ENCODE results near the gene SELPLG. TPM values are rescaled to one million over a fixed set of nuclear protein-coding genes. Genes with fewer than 3 reads are reported as not detected.

Gene SELPLG
- total RNA-seq, 2 donors from 2014 or later, result 14.3 to 17.3 TPM

DNA sequence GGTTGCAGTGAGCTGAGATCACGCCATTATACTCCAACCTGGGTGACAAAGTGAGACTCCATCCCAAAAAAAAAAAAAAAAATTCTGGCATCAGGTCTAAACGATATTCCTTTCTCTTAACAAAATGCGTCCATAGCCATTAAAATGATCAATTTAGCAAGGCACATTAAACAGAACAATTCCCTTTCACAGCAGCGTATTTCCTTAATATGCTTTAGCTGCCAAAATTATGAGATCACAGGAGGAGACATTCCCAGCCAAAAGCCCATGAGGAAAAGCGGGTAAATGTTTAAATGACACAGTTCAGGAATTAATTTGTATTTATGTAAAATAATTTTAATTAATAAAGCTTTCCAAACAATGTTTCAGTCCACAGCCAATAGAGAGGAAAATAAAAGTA, 43.0 kb upstream of the SELPLG start:
- DNase-seq (ENCODE audit: low spot score) (no peak), ATAC-seq (ENCODE audit: insufficient number of reproducible peaks, low FRiP score, low read depth) (no peak)
- H3K27ac ChIP-seq, result peak overlapping the region; percentile 48 to 53
- H3K36me3 ChIP-seq, result peaks cover 6% of the 10 kb centered on the region
- TF ChIP-seq, protein P1, sequence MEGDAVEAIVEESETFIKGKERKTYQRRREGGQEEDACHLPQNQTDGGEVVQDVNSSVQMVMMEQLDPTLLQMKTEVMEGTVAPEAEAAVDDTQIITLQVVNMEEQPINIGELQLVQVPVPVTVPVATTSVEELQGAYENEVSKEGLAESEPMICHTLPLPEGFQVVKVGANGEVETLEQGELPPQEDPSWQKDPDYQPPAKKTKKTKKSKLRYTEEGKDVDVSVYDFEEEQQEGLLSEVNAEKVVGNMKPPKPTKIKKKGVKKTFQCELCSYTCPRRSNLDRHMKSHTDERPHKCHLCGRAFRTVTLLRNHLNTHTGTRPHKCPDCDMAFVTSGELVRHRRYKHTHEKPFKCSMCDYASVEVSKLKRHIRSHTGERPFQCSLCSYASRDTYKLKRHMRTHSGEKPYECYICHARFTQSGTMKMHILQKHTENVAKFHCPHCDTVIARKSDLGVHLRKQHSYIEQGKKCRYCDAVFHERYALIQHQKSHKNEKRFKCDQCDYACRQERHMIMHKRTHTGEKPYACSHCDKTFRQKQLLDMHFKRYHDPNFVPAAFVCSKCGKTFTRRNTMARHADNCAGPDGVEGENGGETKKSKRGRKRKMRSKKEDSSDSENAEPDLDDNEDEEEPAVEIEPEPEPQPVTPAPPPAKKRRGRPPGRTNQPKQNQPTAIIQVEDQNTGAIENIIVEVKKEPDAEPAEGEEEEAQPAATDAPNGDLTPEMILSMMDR (IDR thresholded peaks at IDR 0.05), result no peak
- no peaks in the 10 kb centered on the region for H3K9me3 ChIP-seq
- peaks cover 6 to 40% of the 10 kb centered on the region in 2 donors for H3K4me1 ChIP-seq (ENCODE audit: control insufficient read depth in 1 of 2, low read depth in 2 of 2)
- no peak overlapping the region for H3K4me3 ChIP-seq
- H3K27me3 ChIP-seq (replicated peaks; ENCODE audit: insufficient read depth), result no peaks in the 10 kb centered on the region

DNA sequence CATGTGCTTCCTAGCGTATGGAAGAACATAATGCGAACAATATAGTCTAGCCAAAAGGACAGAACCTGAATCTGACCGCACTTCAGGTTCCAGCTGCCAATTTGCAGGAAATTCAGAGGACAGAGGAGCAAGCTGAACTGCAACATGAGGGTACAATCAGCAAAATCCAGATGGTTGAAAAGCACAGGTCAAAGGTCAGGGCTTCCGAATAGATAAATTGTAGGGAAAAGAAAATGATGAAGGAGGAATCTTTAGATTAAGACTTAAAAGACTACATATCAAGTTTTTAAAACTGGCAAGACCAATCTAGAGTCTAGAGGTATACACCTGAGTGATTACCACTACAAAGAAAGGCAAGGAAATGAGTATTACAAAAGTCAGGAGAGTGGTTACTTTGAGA, 42.1 kb upstream of the SELPLG start:
- Histone ChIP-seq H3K4me1 (ENCODE audit: control insufficient read depth in 1 of 2, low read depth in 2 of 2) (peaks cover 6 to 32% of the 10 kb centered on the region in 2 donors), H3K9me3 (no peaks in the 10 kb centered on the region), H3K27me3 (replicated peaks; ENCODE audit: insufficient read depth) (no peaks in the 10 kb centered on the region), H3K27ac (peak overlapping the region in 1 of 2 donors; percentile 53), H3K36me3 (peaks cover 6% of the 10 kb centered on the region), H3K4me3 (no peak overlapping the region)
- ATAC-seq (ENCODE audit: insufficient number of reproducible peaks, low FRiP score, low read depth) (no peak), DNase-seq (ENCODE audit: low spot score) (no peak)
- TF ChIP-seq, protein P1 (IDR thresholded peaks at IDR 0.05), result no peak

GRCh38 chr12:108672054-108672453, 38.4 kb upstream of the SELPLG start:
- no peaks in the 10 kb centered on the region for H3K27me3 ChIP-seq (replicated peaks; ENCODE audit: insufficient read depth)
- peaks cover 6% of the 10 kb centered on the region for H3K36me3 ChIP-seq
- H3K4me3 ChIP-seq, result no peak overlapping the region
- no peak overlapping the region for H3K27ac ChIP-seq
- no peaks in the 10 kb centered on the region for H3K9me3 ChIP-seq
- DNase-seq (ENCODE audit: low spot score), result no peak
- TF ChIP-seq, protein P1 (IDR thresholded peaks at IDR 0.05), result no peak
- no peak for ATAC-seq (ENCODE audit: insufficient number of reproducible peaks, low FRiP score, low read depth)
- H3K4me1 ChIP-seq (ENCODE audit: control insufficient read depth in 1 of 2, low read depth in 2 of 2), result peaks cover 29 to 50% of the 10 kb centered on the region in 2 donors

DNA sequence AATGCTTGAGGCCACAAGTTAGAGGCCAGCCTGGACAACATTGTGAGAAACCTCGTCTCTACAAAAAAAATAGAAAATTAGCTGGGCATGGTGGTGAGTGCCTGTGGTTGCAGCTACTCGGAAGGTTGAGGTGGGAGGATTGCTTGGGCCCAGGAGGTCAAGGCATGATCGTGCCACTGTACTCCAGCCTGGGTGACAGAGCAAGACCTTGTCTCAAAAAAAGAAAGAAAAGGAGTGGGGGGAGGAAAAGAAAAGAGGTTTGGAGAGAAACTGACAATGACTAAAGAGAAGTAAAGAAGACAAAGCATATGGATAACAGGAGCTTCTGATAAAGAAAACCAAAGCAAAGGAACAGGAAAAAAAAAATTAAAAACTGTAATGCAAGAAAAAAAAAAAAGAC, 37.4 kb upstream of the SELPLG start:
- Histone ChIP-seq H3K27me3 (replicated peaks; ENCODE audit: insufficient read depth) (no peaks in the 10 kb centered on the region), H3K27ac (peak overlapping the region in 1 of 2 donors; percentile 34), H3K9me3 (no peaks in the 10 kb centered on the region), H3K4me1 (ENCODE audit: control insufficient read depth in 1 of 2, low read depth in 2 of 2) (peaks cover 33 to 52% of the 10 kb centered on the region in 2 donors), H3K36me3 (peaks cover 6% of the 10 kb centered on the region), H3K4me3 (no peak overlapping the region)
- ATAC-seq (ENCODE audit: insufficient number of reproducible peaks, low FRiP score, low read depth) (no peak), DNase-seq (ENCODE audit: low spot score) (no peak)
- TF ChIP-seq, protein P1 (IDR thresholded peaks at IDR 0.05), result no peak

DNA sequence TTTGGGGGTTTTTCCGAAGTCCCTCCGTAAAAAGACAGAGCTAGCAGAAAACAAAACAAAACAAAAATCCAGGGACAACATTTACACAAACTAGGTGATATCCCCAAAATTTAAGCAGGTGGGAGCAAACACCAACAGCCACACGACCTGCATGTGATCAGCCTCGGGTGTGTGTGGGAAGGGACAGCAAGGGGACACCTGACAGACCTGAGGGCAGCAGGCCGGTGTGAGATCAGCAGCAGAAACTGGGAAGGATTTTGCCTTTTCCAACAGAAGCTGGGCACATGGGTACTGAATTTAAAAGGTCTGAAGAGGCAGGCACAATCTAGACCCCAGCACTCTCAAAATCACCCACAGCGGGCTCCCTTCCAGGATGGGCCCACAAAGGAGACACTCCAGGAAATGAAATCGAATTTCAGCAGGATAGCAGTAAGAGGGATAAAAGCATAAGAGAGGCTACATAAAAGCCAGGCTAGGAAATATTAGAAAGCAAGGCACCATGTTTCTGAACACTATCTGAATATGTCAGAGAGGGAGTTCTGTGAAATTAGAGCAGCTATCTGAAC, 36.5 kb upstream of the SELPLG start:
- no peak overlapping the region for H3K4me3 ChIP-seq
- H3K36me3 ChIP-seq, result peaks cover 6% of the 10 kb centered on the region
- TF ChIP-seq, protein P1 (IDR thresholded peaks at IDR 0.05), result no peak
- peaks cover 40 to 52% of the 10 kb centered on the region in 2 donors for H3K4me1 ChIP-seq (ENCODE audit: control insufficient read depth in 1 of 2, low read depth in 2 of 2)
- peak overlapping the region in 1 of 2 donors; percentile 14 for H3K27ac ChIP-seq
- no peak for DNase-seq (ENCODE audit: low spot score)
- no peaks in the 10 kb centered on the region for H3K9me3 ChIP-seq
- ATAC-seq (ENCODE audit: insufficient number of reproducible peaks, low FRiP score, low read depth), result no peak
- no peaks in the 10 kb centered on the region for H3K27me3 ChIP-seq (replicated peaks; ENCODE audit: insufficient read depth)
